GM19023 (cell line): ENCODE measurements around the gene SERGEF.

Source experiments
- ATAC-seq: cut with Tn5 transposase; IDR thresholded peaks from one replicate; pipeline ENCODE4 v1.9.1; 2021; ENCODE audit warnings: mild to moderate bottlenecking, moderate library complexity; ENCODE audit not compliant: unreplicated experiment

The SERGEF gene

DNA sequence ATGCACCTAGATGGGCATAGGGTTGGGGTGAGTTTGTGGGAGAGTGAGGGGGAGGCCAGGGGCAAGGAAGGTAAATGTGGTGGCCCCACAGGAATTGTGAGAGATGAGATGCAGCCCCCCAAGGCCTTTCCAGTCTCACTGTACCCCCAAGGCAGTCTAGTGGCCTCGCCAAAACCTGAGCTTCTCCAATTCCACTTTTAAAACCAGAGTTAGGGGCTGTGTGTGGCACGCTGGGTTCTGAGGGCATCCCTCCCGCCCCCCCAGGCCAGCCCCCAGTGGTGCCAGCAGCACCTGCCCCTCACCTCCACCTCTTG, 237.9 kb downstream of the SERGEF start:
- no peak for ATAC-seq

- ATAC-seq = no peak
Observed at GRCh38 chr11:17774232-17775034, 238.4 kb downstream of the SERGEF start.

GRCh38 chr11:17773674-17774073, 239.2 kb downstream of the SERGEF start:
- ATAC-seq = no peak

- no peak for ATAC-seq
Observed at GRCh38 chr11:17772704-17773600, 239.9 kb downstream of the SERGEF start.

DNA sequence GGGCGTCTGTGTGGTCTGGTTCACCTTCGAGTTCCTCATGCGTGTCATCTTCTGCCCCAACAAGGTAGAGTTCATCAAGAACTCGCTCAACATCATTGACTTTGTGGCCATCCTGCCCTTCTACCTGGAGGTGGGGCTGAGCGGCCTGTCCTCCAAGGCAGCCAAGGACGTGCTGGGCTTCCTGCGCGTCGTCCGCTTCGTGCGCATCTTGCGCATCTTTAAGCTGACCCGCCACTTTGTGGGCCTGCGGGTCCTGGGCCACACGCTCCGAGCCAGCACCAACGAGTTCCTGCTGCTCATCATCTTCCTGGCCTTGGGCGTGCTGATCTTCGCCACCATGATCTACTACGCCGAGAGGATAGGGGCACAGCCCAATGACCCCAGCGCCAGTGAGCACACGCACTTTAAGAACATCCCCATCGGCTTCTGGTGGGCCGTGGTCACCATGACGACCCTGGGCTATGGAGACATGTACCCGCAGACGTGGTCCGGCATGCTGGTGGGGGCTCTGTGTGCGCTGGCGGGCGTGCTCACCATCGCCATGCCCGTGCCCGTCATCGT, 240.9 kb downstream of the SERGEF start:
- no peak for ATAC-seq

GRCh38 chr11:17771415-17771814, 241.4 kb downstream of the SERGEF start:
- no peak for ATAC-seq

DNA sequence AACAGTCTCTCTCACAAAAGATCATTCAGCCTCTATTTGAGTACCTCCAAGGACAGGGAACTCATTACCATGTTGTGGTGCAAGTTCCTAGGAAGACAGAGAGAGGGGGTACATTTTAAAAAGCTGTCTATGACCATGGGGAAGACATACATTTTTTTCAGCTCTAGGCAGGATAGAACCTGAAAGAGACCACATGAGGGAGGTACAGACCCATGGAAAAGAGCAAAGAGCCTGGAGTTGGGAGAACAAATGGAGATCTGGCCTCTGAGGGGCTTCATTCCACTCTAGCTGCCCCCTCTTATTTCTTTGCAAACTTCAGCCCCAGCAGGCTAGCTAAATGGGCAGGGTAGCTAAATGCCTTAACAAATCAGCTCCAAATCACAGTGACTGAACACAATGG, 241.9 kb downstream of the SERGEF start:
- no peak for ATAC-seq

DNA sequence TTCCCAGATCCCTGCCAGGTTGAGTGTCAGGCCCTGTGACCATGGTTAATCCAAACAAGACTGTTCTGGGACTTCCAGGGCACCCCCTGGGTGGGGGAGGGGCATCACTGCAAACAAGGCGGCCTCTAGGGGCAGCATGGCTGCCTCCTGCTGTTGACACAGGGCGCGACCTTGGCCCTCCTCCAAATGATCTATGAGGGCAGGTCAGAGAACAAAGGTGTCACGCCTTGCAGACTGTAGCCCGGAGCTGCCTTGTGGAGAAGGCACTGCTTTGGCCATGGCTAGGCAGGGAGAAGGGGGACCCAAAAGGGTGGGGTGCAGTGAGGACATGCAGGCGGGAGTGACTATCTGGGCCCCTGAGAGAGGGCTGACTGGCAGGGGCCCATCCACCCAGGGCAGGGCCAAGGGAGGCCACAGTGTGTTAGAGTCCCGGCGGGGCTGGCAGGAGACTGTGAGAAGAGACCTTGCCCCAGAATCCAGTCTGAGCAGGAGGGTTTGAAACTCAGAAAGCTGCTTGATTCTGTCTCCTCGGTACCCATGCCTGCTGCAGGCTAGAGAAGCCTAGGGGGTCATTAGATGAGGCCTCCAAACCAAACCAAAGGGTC, 242.7 kb downstream of the SERGEF start:
- no peak for ATAC-seq

GRCh38 chr11:17769218-17769617, 243.6 kb downstream of the SERGEF start:
- no peak for ATAC-seq

DNA sequence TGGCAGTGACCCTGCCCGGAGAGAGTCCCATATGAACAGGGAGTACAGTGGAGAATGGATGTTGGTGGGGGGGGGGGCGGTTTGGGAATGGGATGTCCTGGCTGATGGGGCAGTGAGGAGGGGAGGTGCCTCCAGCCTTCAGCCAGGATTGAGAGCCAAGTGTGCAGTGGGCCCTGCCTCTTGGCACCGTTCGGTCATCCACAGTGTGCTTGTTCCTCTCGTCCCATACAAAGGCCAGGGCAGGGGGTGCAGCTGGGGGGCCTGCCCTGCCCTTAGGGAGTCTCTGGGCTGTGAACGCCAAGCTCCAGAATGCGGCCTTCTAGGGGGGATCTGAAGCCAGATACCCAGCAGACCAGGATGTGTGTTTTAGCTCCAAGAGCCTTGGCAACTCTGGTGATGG, 244.3 kb downstream of the SERGEF start:
- no peak for ATAC-seq

- no peak for ATAC-seq
Observed at GRCh38 chr11:17767914-17768313, 244.9 kb downstream of the SERGEF start.

DNA sequence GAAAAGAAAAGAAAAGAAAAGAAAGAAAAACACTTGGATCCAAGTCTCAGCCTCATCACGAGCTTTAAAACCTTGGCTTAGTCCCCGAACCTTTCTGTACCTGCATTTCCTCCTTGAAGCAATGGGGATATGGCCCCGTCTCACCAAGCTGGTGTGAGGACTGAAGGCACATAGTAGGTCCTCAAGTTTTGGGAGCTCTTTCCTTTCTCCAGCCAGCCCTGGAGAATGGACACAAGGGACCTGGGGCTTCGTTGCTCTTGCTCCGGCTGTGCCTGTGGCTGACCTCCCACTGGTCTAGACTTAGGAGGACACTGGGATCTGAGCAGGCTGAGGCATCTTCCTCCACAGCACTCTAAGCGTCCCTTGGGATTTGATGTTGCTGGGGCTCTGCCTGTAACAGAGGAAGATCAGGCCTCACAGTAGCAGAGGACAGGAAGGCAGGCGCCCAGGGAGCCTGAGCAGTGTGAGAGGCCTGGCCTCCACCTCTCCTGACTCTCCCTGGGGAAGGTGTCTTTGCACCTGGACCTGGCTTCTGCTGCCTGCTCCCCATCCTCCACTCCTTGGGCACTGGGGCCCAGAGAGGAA, 245.5 kb downstream of the SERGEF start:
- ATAC-seq = no peak

- no peak for ATAC-seq
Observed at GRCh38 chr11:17766590-17766989, 246.3 kb downstream of the SERGEF start.

DNA sequence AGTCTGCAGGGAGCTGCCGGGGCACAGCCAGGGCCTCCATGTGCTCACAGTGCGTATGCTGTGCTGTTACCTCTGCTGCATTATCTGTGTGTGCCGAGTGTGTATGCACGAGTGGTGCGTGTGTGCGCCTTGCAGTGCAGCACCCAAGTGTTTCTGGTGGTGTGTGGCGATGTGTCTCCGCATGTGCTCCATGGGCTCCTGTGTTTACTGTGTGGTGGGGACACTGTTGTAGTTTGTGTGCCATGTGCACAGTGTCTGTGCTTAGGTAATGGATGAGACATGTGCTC, 246.8 kb downstream of the SERGEF start:
- ATAC-seq = no peak

GRCh38 chr11:17765356-17766072, 247.3 kb downstream of the SERGEF start:
- no peak for ATAC-seq

- ATAC-seq = no peak
Observed at GRCh38 chr11:17764446-17765218, 248.2 kb downstream of the SERGEF start.

- no peak for ATAC-seq
Observed at GRCh38 chr11:17763703-17764102, 249.1 kb downstream of the SERGEF start.

- ATAC-seq = no peak
Observed at GRCh38 chr11:17763244-17763643, 249.6 kb downstream of the SERGEF start.

GRCh38 chr11:17762309-17762974, 250.4 kb downstream of the SERGEF start:
- no peak for ATAC-seq
